GM19463 (cell line): ENCODE results near the gene ATAD1.
"Not testable (repeated sequence)": the region's sequence is repeated elsewhere in the genome, so short reads cannot be mapped to it uniquely, and the experiment has no call there.

Experiments
- ATAC-seq: cut with Tn5 transposase; IDR thresholded peaks from one replicate; pipeline ENCODE4 v1.9.1; 2021; ENCODE audit warnings: mild to moderate bottlenecking, moderate library complexity; ENCODE audit not compliant: unreplicated experiment

Gene ATAD1

GRCh38 chr10:87804939-87805569 lies 13.0 kb downstream of the ATAD1 start:
- no peak for ATAC-seq

DNA sequence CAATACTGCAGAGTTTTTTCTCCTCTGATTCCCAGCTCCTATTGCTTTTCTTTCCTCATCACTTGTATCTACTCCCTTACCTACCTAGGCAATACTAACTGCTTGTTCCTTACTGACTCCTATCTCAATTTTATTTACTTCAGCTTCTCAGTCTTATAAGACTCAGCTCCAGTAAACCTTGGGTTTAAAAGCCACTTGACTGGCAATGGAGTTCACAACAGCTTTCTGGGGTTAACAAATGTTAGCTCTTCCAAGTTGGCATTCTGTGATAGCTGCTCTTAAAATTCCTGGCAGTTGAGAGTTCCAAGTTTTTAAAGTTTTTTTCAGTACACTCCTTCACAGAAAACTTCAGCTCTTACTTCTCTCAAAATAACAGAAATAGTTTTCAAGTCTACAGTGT lies 14.2 kb downstream of the ATAD1 start:
- no peak for ATAC-seq

DNA sequence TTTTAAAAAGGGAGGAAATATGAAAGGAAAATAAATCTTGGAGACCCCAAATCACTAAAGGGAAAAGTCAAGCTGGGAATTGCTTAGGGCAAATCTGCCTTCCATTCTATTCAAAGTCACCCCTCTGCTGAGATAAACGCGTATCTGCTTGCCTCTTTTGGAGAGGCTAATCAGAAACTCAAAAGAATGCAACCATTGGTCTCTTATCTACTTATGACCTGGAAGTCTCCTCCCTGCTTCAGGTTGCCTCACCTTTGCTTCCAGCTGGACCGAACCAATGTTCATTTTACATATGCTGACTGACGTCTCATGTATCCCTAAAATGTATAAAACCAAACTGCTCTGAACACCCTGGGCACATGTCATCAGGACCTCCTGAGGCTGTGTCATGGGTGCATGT lies 14.7 kb downstream of the ATAD1 start:
- no peak for ATAC-seq

DNA sequence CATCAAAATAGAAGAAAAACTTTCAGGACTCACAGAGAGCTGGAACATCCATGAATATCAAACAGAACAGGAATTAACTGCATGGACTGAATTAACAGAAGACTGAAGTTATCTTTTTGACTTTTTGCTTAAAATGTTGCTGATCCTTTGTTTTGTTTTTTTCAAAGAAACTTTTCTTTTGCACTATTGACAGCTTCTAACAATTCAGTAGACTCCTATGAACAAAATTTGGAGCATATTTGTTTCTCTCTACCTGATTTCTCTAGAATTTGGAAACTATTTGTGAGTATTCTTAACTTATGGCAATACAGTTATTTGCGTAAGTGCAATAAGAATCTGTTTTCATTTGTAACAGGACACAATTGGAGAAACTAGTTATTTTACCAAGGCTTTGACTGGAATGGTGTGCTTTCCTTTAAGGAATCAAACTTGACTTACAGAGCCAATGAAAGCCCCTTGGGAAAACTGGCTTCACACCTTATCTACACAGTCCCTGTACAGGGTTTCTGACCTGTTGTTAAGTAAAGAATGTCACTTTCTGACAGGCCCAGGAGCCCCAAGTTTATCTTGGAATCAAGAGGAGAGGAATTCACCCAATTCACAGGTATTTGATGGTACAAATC lies 16.1 kb downstream of the ATAD1 start:
- not testable (repeated sequence) for ATAC-seq

- ATAC-seq = no peak
Measured at GRCh38 chr10:87799860-87800259, 18.2 kb downstream of the ATAD1 start.

DNA sequence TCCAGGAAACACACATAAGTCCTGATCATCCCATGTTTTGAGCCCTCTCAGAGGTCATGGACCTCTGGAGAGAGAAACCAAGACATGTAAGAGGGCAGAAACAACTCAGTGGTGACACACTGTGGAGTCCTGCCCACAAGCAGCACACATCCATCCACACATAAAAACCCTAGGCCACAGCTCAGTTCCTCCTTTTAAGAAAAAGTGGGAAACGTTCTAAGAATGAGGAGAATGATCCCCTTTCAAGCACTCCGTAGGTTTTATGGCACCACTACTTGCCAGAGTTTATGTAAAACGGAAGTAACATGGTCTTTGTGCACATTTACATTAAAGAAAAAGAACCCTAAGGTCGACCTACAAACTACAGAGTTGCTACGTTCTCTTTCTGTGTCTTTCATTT lies 19.9 kb downstream of the ATAD1 start:
- ATAC-seq = no peak

GRCh38 chr10:87794285-87794684 lies 23.7 kb downstream of the ATAD1 start:
- peak; percentile 67 for ATAC-seq

- no peak for ATAC-seq
Measured at GRCh38 chr10:87790185-87790584, 27.8 kb downstream of the ATAD1 start.

DNA sequence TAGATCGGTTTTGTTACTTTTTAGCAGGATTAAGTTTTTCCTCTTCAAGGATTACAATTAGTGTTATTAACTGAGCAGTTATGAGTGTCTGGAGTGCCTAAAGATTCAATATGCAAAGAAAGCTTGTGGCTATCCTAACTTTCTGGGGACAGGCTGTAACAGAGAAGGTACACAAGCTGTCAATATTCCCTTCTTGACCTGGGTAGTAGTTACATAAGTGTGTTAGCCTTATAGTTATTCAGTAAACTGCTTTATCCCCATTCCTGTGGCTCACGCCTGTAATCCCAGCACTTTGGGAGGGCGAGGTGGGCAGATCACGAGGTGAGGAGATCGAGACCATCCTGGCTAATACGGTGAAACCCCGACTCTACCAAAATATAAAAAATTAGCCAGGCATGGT lies 31.6 kb downstream of the ATAD1 start:
- ATAC-seq = no peak

DNA sequence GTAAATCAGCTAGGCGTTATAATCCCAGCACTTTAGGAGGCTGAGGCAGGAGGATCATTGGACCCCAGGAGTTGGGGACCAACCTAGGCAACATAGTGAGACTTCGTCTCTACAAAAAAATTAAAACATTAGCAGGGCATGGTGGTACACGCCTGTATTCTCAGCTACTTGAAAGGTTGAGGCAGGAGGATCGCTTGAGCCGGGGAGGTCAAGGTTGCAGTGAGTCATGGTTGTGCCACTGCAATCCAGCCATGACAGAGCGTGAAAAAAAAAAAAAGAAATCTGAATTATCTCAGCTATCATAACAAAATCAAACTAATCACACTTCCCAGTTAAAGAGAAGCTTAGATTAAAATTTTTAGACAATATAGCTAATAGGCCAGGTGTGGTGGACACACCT lies 35.3 kb downstream of the ATAD1 start:
- no peak for ATAC-seq

GRCh38 chr10:87781545-87781944 lies 36.5 kb downstream of the ATAD1 start:
- no peak for ATAC-seq

GRCh38 chr10:87776328-87776727 lies 41.7 kb downstream of the ATAD1 start:
- ATAC-seq = no peak

- ATAC-seq = no peak
Measured at GRCh38 chr10:87775766-87776165, 42.3 kb downstream of the ATAD1 start.

GRCh38 chr10:87771871-87772500 lies 46.0 kb downstream of the ATAD1 start:
- ATAC-seq = no peak

DNA sequence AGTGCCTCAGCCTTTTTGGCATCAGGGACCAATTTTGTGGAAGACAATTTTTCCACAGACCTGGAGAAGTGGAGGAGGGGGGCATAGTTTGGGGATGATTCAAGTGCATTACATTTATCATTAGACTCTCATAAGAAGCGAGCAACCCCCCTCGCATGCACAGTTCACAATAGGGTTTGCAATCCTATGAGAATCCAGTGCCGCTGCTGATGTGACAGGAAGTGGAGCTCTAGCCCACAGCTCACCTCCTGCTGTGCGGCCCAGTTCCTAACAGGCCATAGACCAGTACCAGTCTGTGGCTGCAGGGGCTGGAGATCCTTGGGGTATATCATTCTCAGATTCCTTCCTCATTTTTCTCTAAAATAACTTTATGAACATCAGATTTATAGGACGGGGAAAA lies 50.8 kb downstream of the ATAD1 start:
- ATAC-seq = no peak

DNA sequence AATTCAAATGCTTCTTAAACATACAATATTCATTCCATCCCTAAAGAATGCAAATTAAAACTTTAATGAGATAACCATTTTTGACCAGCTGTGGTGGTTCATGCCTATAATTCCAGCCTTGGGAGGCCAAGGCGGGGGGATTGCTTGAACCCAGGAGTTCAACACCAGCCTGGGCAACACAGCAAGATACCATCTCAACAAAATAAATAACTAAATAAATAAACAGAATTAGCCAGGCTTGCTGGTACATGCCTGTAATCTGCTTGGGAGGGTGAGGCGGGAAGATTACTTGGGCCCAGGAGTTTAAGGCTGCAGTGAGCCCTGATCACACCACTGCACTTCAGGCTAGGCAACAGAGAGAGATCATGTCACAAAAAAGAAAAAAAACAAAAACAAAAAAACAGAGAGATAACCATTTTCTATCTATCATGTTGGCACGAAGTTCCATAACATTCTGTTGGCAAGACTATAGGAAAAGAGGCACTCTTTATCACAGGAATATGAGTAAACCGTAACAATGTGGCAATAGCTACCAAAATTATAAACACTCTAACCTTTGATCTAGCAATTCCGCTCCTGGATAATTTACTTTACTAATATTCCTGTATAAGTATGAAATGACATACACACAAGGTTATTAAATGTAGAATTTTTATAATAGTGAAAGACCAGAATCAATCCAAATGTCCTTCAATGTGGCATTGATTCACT lies 52.2 kb downstream of the ATAD1 start:
- ATAC-seq = no peak

DNA sequence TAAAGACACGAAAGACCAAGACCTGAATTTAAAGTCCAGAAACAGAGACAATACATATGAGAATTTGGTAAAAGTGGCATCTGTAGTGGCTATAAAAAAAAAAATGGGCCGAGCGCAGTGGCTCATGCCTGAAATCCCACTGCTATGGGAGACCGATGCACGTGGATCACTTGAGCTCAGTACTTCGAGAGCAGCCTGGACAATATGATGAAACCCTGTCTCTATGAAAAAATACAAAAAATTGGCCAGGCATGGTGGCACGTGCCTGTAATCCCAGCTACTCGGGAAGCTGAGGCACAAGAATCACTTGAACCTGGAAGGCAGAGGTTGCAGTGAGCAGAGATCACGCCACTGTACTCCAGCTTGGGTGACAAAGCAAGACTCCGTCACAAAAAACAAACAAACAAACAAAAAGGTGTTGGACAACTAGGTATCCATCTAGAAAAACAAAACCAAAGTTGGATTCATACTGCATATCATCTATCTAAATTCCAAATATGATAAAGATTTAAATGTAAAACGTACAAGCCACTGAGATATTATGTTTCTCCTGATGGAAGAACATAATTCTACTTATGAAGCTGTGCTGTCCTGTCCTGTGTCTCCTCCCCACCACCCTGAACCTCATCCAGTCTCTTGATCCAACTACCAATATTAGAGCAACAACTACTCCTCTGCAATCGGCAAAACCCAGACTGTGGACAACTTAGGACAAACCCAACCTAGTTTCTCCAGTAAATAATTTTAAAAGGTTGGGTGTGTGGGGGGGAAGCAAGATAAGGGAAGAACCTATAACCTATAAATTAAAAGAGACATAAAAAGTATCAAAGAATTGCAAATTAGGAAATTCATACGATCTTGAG lies 53.7 kb downstream of the ATAD1 start:
- ATAC-seq = no peak

- ATAC-seq = no peak
Measured at GRCh38 chr10:87763086-87763861, 54.8 kb downstream of the ATAD1 start.

DNA sequence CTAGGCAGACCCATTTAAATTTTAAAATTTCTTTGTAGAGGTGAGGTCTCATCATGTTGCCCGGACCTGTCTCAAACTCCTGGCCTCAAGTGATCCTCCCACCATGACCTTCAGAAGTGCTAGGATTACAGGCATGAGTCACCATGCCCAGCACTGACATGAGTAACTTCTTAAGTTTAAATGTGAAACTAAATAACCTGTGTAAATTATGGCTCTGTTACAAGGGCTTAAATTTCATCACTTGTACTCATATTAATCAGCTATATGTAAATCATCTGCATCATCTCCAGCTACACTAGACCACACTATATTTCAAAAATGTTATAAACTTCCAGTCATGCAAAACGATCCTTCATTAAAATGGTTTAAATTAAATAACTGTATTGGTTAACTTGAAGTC lies 56.1 kb downstream of the ATAD1 start:
- peak; percentile 88 for ATAC-seq

- ATAC-seq = no peak
Measured at GRCh38 chr10:87761153-87761552, 56.9 kb downstream of the ATAD1 start.
